HEK293 (cell line): Measurements from ENCODE around the gene COQ8A.

Experiments used
- GLI4 ChIP-seq: fragments of 450-650 bp; formaldehyde crosslinking; IDR thresholded peaks from 2 replicates; pipeline ENCODE4 v1.5.1; 2016; ENCODE audit warnings: missing biosample characterization, missing genetic modification characterization
- KLF1 ChIP-seq: fragments of 450-650 bp; formaldehyde crosslinking; IDR thresholded peaks from 2 replicates; pipeline ENCODE4 v1.5.1; 2016; ENCODE audit warnings: missing biosample characterization, missing genetic modification characterization
- YY1 ChIP-seq: fragments of 450-650 bp; formaldehyde crosslinking; IDR thresholded peaks from 2 replicates; pipeline ENCODE4 v1.5.1; 2018; ENCODE audit warnings: missing biosample characterization, missing genetic modification characterization
- ZBTB21 ChIP-seq: fragments of 450-650 bp; formaldehyde crosslinking; IDR thresholded peaks from 2 replicates; pipeline ENCODE4 v1.5.1; 2017; ENCODE audit warnings: missing biosample characterization, missing genetic modification characterization
- ZNF16 ChIP-seq: fragments of 450-650 bp; formaldehyde crosslinking; IDR thresholded peaks from 2 replicates; pipeline ENCODE4 v1.5.1; 2016; ENCODE audit warnings: low read depth, missing biosample characterization, missing genetic modification characterization
- ZNF174 ChIP-seq: fragments of 450-650 bp; formaldehyde crosslinking; IDR thresholded peaks from 2 replicates; pipeline ENCODE4 v1.5.0; 2017; ENCODE audit warnings: missing biosample characterization, mild to moderate bottlenecking, missing genetic modification characterization
- ZNF274 ChIP-seq, 2 experiments: fragments of 200-500 bp in 1 of 2; fragments of 450-650 bp in 1 of 2; sonication (Bioruptor generic) in 1 of 2; formaldehyde crosslinking in 1 of 2; IDR thresholded peaks; 2 replicates each; pipeline versions ENCODE4 v1.5.1 to v1.6.1; 2014 to 2016; ENCODE audit warnings: borderline replicate concordance in 1 of 2, inconsistent platforms in 1 of 2, low read length in 1 of 2, missing biosample characterization in 1 of 2, missing genetic modification characterization in 1 of 2
- ZNF324 ChIP-seq: fragments of 450-650 bp; formaldehyde crosslinking; IDR thresholded peaks from 2 replicates; pipeline ENCODE4 v1.5.1; 2016; ENCODE audit warnings: missing biosample characterization, missing genetic modification characterization
- TF ChIP-seq, protein P1 (sequence below): fragments of 450-650 bp; formaldehyde crosslinking; IDR thresholded peaks from 2 replicates; pipeline ENCODE4 v1.5.1; 2016; ENCODE audit warnings: missing biosample characterization, missing genetic modification characterization
- TF ChIP-seq, protein P2 (sequence below): IDR thresholded peaks from 2 replicates; pipeline ENCODE4 v1.6.1; 2011; ENCODE audit warnings: mild to moderate bottlenecking, low read depth, low read length, borderline replicate concordance

- TF ChIP-seq, protein P1, sequence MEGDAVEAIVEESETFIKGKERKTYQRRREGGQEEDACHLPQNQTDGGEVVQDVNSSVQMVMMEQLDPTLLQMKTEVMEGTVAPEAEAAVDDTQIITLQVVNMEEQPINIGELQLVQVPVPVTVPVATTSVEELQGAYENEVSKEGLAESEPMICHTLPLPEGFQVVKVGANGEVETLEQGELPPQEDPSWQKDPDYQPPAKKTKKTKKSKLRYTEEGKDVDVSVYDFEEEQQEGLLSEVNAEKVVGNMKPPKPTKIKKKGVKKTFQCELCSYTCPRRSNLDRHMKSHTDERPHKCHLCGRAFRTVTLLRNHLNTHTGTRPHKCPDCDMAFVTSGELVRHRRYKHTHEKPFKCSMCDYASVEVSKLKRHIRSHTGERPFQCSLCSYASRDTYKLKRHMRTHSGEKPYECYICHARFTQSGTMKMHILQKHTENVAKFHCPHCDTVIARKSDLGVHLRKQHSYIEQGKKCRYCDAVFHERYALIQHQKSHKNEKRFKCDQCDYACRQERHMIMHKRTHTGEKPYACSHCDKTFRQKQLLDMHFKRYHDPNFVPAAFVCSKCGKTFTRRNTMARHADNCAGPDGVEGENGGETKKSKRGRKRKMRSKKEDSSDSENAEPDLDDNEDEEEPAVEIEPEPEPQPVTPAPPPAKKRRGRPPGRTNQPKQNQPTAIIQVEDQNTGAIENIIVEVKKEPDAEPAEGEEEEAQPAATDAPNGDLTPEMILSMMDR, result no peak
- TF ChIP-seq YY1 (tag by site-specific recombination) (no peak), ZNF174 (tag by site-specific recombination) (no peak), ZNF16 (tag by site-specific recombination) (no peak), ZNF274 (IDR thresholded peaks at IDR 0.05; ENCODE audit: low read length) (no peak), ZNF274 (tag by site-specific recombination; IDR thresholded peaks at IDR 0.05; ENCODE audit: borderline replicate concordance) (no peak), ZNF324 (tag by site-specific recombination) (no peak), KLF1 (tag by site-specific recombination) (no peak), ZBTB21 (no peak), GLI4 (tag by site-specific recombination) (no peak)
- TF ChIP-seq, protein P2, sequence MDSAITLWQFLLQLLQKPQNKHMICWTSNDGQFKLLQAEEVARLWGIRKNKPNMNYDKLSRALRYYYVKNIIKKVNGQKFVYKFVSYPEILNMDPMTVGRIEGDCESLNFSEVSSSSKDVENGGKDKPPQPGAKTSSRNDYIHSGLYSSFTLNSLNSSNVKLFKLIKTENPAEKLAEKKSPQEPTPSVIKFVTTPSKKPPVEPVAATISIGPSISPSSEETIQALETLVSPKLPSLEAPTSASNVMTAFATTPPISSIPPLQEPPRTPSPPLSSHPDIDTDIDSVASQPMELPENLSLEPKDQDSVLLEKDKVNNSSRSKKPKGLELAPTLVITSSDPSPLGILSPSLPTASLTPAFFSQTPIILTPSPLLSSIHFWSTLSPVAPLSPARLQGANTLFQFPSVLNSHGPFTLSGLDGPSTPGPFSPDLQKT, result no peak
Observed at GRCh38 chr1:226943927-226944326, 3.8 kb downstream of the COQ8A start.
